K562 (cell line): ENCODE results near the gene ZNF319. TPM values are rescaled to one million over a fixed set of nuclear protein-coding genes. Genes with fewer than 3 reads are reported as not detected.

Experiments
- ARID2 ChIP-seq: fragments of 450-650 bp; IDR thresholded peaks from 2 replicates; pipeline ENCODE4 v1.6.1; 2017; ENCODE audit warnings: antibody characterized with exemption, mild to moderate bottlenecking
- BRD9 ChIP-seq: fragments of 450-650 bp; IDR thresholded peaks from 2 replicates; pipeline ENCODE4 v1.6.1; 2018; ENCODE audit warnings: low read depth; ENCODE audit not compliant: partially characterized antibody
- FOXJ3 ChIP-seq: sonication (generic); formaldehyde crosslinking; IDR thresholded peaks from 2 replicates; pipeline ENCODE4 v1.4.0; 2020; ENCODE audit warnings: mild to moderate bottlenecking, missing genetic modification reagents
- KAT8 ChIP-seq: fragments of 450-650 bp; IDR thresholded peaks from 2 replicates; pipeline ENCODE4 v1.6.1; 2016; ENCODE audit warnings: low read depth, mild to moderate bottlenecking
- KHSRP ChIP-seq: fragments of 450-650 bp; IDR thresholded peaks from 2 replicates; pipeline ENCODE4 v1.6.1; 2017
- MECOM ChIP-seq: fragments of 250-450 bp; sonication (Bioruptor Pico); IDR thresholded peaks from 2 replicates; pipeline ENCODE4 v1.8.0; 2022; ENCODE audit warnings: inconsistent platforms
- MTF1 ChIP-seq: fragments of 250-450 bp; sonication (Bioruptor Pico); IDR thresholded peaks from 2 replicates; pipeline ENCODE4 v1.9.0; 2021; ENCODE audit warnings: moderate library complexity, mild to moderate bottlenecking, inconsistent platforms, borderline replicate concordance
- PHB2 ChIP-seq: fragments of 450-650 bp; IDR thresholded peaks from 2 replicates; pipeline ENCODE4 v1.6.1; 2017; ENCODE audit warnings: low read depth
- PHF8 ChIP-seq: fragments of 200-600 bp; sonication (generic); IDR thresholded peaks from 2 replicates; pipeline ENCODE4 v1.6.1; 2012; ENCODE audit warnings: mixed run types, mild to moderate bottlenecking, inconsistent platforms, low read length, moderate library complexity, borderline replicate concordance
- PML ChIP-seq: IDR thresholded peaks from 2 replicates; pipeline ENCODE4 v1.6.1; 2012; ENCODE audit warnings: low read length, inconsistent platforms
- POLR2AphosphoS5 ChIP-seq: IDR thresholded peaks from 2 replicates; pipeline ENCODE4 v1.6.1; 2011; ENCODE audit warnings: mild to moderate bottlenecking, low read depth, low read length, moderate library complexity; ENCODE audit not compliant: control insufficient read depth, insufficient read depth
- PTBP1 ChIP-seq: fragments of 200-400 bp; formaldehyde crosslinking; IDR thresholded peaks from 2 replicates; pipeline ENCODE4 v1.6.1; 2017; ENCODE audit warnings: low read depth, low read length
- RBBP5 ChIP-seq: fragments of 200-600 bp; sonication (generic); IDR thresholded peaks from 2 replicates; pipeline ENCODE4 v1.6.1; 2012; ENCODE audit warnings: borderline replicate concordance, mild to moderate bottlenecking, low read length, control low read depth, inconsistent platforms; ENCODE audit not compliant: insufficient read depth, poor library complexity, severe bottlenecking
- RBM17 ChIP-seq: fragments of 200-400 bp; formaldehyde crosslinking; IDR thresholded peaks from 2 replicates; pipeline ENCODE4 v1.6.1; 2017; ENCODE audit warnings: low read depth, mild to moderate bottlenecking, low read length, borderline replicate concordance
- RBM25 ChIP-seq: fragments of 200-400 bp; formaldehyde crosslinking; IDR thresholded peaks from 2 replicates; pipeline ENCODE4 v1.6.1; 2018; ENCODE audit warnings: low read length, low read depth, moderate library complexity; ENCODE audit not compliant: severe bottlenecking
- RBM34 ChIP-seq: fragments of 200-400 bp; formaldehyde crosslinking; IDR thresholded peaks from 2 replicates; pipeline ENCODE4 v1.6.1; 2018; ENCODE audit warnings: low read length, borderline replicate concordance; ENCODE audit not compliant: insufficient read depth
- RBM39 ChIP-seq: fragments of 200-400 bp; formaldehyde crosslinking; optimal IDR thresholded peaks from 2 replicates; pipeline ENCODE3; 2018; ENCODE audit warnings: low read depth, low read length
- SREBF1 ChIP-seq: fragments of 150-350 bp; IDR thresholded peaks from 2 replicates; pipeline ENCODE4 v1.6.1; 2014; ENCODE audit warnings: antibody characterized with exemption, low read depth, low read length, borderline replicate concordance
- ZBED1 ChIP-seq: IDR thresholded peaks from 2 replicates; pipeline ENCODE4 v1.6.1; 2014
- ZNF77 ChIP-seq: fragments of 250-450 bp; sonication (Bioruptor Pico); IDR thresholded peaks from 2 replicates; pipeline ENCODE4 v1.5.0; 2020
- polyA plus RNA-seq, 8 experiments: library from polyadenylated mRNA; depleted of rRNA in 4 of 8; stranded (reverse) in 5 of 8; unstranded in 3 of 8; fragments of >200 nt; fragmentation: Nextera tagmentation in 2 of 8; fragmentation: Illumina TruSeq in 1 of 8; extraction: Ambion mirVana in 2 of 8; extraction: Trizol in 1 of 8; gene quantifications; 2 replicates each; pipeline versions ENCODE4 v1.2.1 to v1.2.3, GENCODE V29; 2011 to 2014; ENCODE audit warnings: inconsistent platforms in 1 of 8, missing spikeins in 1 of 8
- total RNA-seq, 7 experiments: library from RNA; depleted of rRNA in 6 of 7; stranded (reverse); fragments of >200 nt in 6 of 7; fragmentation: Illumina TruSeq in 2 of 7; extraction: Trizol in 2 of 7; gene quantifications; 2 replicates each; pipeline versions ENCODE4 v1.2.1 to v1.2.3, GENCODE V29; 2011 to 2021; ENCODE audit warnings: low replicate concordance in 1 of 7
- TF ChIP-seq, protein P1 (sequence below): fragments of 450-650 bp; IDR thresholded peaks from 2 replicates; pipeline ENCODE4 v1.7.1; 2018; ENCODE audit warnings: mild to moderate bottlenecking, low read depth; ENCODE audit not compliant: partially characterized antibody
- TF ChIP-seq, protein P2 (sequence below): fragments of 450-650 bp; IDR thresholded peaks from 2 replicates; pipeline ENCODE4 v1.6.1; 2018; ENCODE audit warnings: mild to moderate bottlenecking, low read depth; ENCODE audit not compliant: partially characterized antibody
- TF ChIP-seq, protein P3 (sequence below): fragments of 250-450 bp; sonication (Bioruptor Pico); IDR thresholded peaks from 2 replicates; pipeline ENCODE4 v1.5.0; 2021
- TF ChIP-seq, protein P4 (sequence below), 2 experiments: fragments of 450-650 bp in 1 of 2; sonication (generic) in 1 of 2; formaldehyde crosslinking in 1 of 2; IDR thresholded peaks in 1 of 2; conservative IDR thresholded peaks in 1 of 2; 2 replicates each; pipeline versions ENCODE4 v1.6.1 to v1.8.1; 2016 to 2023; ENCODE audit warnings: mild to moderate bottlenecking in 2 of 2, moderate library complexity in 2 of 2, inconsistent platforms in 1 of 2, missing genetic modification reagents in 1 of 2

ZNF319 gene
- total and polyA plus RNA-seq, 9 of the 15 experiments (the other 6 are each of a cell fraction or from before 2014, with no cell fraction given): 0.20 to 5.7 (median 1.4) TPM

DNA sequence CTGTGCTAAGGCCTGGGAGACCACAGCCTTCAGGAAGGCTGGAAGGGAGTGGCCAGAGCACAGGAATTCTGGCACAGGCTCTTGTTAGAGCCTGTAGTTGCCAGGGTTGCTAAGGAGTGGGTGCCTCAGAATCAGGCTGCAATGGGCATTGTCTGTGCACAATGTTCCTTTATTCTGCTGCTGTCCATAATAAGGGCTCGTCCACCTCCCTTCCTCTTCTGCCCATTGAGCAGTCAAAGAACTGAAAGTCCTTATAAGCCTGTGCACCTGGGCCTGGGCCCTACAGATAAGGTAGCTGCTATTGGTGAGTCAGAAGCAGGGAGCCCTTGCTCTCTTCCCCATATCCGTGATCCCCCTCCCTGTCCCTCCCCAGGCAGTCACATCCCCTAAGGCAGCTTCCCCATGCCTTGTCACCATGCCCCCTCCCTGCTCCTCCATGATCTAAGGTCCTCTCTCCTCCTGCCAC is 24.1 kb downstream of the ZNF319 start (continued):
- TF ChIP-seq, protein P1, sequence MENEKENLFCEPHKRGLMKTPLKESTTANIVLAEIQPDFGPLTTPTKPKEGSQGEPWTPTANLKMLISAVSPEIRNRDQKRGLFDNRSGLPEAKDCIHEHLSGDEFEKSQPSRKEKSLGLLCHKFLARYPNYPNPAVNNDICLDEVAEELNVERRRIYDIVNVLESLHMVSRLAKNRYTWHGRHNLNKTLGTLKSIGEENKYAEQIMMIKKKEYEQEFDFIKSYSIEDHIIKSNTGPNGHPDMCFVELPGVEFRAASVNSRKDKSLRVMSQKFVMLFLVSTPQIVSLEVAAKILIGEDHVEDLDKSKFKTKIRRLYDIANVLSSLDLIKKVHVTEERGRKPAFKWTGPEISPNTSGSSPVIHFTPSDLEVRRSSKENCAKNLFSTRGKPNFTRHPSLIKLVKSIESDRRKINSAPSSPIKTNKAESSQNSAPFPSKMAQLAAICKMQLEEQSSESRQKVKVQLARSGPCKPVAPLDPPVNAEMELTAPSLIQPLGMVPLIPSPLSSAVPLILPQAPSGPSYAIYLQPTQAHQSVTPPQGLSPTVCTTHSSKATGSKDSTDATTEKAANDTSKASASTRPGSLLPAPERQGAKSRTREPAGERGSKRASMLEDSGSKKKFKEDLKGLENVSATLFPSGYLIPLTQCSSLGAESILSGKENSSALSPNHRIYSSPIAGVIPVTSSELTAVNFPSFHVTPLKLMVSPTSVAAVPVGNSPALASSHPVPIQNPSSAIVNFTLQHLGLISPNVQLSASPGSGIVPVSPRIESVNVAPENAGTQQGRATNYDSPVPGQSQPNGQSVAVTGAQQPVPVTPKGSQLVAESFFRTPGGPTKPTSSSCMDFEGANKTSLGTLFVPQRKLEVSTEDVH: no peak
- no peak for TF ChIP-seq ARID2
- no peak for TF ChIP-seq KHSRP
- TF ChIP-seq RBBP5: peak; percentile 50
- TF ChIP-seq RBM34: no peak
- TF ChIP-seq ZBED1: peak; percentile 73; the same call in 1 of the 2 replicates
- no peak for TF ChIP-seq FOXJ3 (CRISPR knock-in tag)
- no peak for TF ChIP-seq ZNF77 (CRISPR knock-in tag)
- TF ChIP-seq BRD9: no peak
- no peak for TF ChIP-seq MTF1
- TF ChIP-seq PHB2: peak; percentile 65; the same call in 1 of the 2 replicates
- TF ChIP-seq, protein P2, sequence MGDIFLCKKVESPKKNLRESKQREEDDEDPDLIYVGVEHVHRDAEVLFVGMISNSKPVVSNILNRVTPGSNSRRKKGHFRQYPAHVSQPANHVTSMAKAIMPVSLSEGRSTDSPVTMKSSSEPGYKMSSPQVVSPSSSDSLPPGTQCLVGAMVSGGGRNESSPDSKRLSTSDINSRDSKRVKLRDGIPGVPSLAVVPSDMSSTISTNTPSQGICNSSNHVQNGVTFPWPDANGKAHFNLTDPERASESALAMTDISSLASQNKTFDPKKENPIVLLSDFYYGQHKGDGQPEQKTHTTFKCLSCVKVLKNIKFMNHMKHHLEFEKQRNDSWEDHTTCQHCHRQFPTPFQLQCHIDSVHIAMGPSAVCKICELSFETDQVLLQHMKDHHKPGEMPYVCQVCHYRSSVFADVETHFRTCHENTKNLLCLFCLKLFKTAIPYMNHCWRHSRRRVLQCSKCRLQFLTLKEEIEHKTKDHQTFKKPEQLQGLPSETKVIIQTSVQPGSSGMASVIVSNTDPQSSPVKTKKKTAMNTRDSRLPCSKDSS: no peak
- TF ChIP-seq SREBF1: no peak
- TF ChIP-seq MECOM: no peak
- TF ChIP-seq RBM17: no peak
- TF ChIP-seq PML: peak; percentile 93
- no peak; the same call in 1 of the 2 replicates for TF ChIP-seq PHF8
- no peak for TF ChIP-seq KAT8
- TF ChIP-seq RBM25: no peak
- no peak for TF ChIP-seq RBM39
- TF ChIP-seq, protein P3, sequence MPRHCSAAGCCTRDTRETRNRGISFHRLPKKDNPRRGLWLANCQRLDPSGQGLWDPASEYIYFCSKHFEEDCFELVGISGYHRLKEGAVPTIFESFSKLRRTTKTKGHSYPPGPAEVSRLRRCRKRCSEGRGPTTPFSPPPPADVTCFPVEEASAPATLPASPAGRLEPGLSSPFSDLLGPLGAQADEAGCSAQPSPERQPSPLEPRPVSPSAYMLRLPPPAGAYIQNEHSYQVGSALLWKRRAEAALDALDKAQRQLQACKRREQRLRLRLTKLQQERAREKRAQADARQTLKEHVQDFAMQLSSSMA (CRISPR knock-in tag): no peak
- peak; percentile 98 for TF ChIP-seq POLR2AphosphoS5
- no peak for TF ChIP-seq PTBP1
- TF ChIP-seq, protein P4, sequence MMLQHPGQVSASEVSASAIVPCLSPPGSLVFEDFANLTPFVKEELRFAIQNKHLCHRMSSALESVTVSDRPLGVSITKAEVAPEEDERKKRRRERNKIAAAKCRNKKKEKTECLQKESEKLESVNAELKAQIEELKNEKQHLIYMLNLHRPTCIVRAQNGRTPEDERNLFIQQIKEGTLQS (IDR thresholded peaks at IDR 0.05): peak; percentile 91
- TF ChIP-seq, protein P4 (CRISPR knock-in tag; conservative IDR thresholded peaks at IDR 0.05): peak; percentile 78
